PC-3 (cell line): ENCODE data around the gene MSMO1. TPM values are rescaled to one million over a fixed set of nuclear protein-coding genes. Genes with fewer than 3 reads are reported as not detected.

Experiments used
- ATAC-seq: fragments of 200-7000 bp; cut with Tn5 transposase; 2 replicates; pipeline ENCODE4 v1.9.1; 2020; ENCODE audit warnings: mild to moderate bottlenecking, moderate library complexity
- BruUV-seq: library from RNA; stranded (reverse); fragments of 400-500 nt; replicated peaks from 2 replicates; lab custom pipeline; 2021; lab: Mats Ljungman, UMichigan
- CTCF ChIA-PET: fragments of 300-600 bp; sonication (Branson Sonifier 250); formaldehyde crosslinking; loops from one replicate; lab custom pipeline; 2022; ENCODE audit warnings: antibody characterized with exemption; lab: Charles Lee
- POLR2A ChIA-PET: fragments of 300-600 bp; sonication (Branson Sonifier 250); formaldehyde crosslinking; loops from one replicate; lab custom pipeline; 2022; ENCODE audit warnings: antibody characterized with exemption; ENCODE audit not compliant: unreplicated experiment; lab: Charles Lee
- DNase-seq: peaks from one replicate; pipeline ENCODE4 v3.0.0-alpha.2; 2015
- H2AFZ ChIP-seq: fragments of 300-600 bp; sonication (generic); 2 replicates; pipeline ENCODE4 v1.6.0; 2016; ENCODE audit warnings: antibody characterized with exemption, low read length
- H3F3A ChIP-seq: fragments of 300-600 bp; sonication (generic); one replicate; pipeline ENCODE4 v1.6.0; 2017; ENCODE audit warnings: antibody characterized with exemption, low read length, control low read depth, mild to moderate bottlenecking; ENCODE audit not compliant: unreplicated experiment
- H3K27ac ChIP-seq: fragments of 300-600 bp; sonication (generic); 2 replicates; pipeline ENCODE4 v1.5.1; 2016; ENCODE audit warnings: mild to moderate bottlenecking, low read length
- H3K27me3 ChIP-seq: fragments of 300-600 bp; sonication (generic); 2 replicates; pipeline ENCODE4 v1.6.1; 2016; ENCODE audit warnings: low read length, mixed read lengths
- H3K36me3 ChIP-seq: fragments of 300-600 bp; sonication (generic); 2 replicates; pipeline ENCODE4 v1.6.1; 2016; ENCODE audit warnings: low read depth, mixed run types, low read length, mixed read lengths
- H3K4me1 ChIP-seq: fragments of 300-600 bp; sonication (generic); 2 replicates; pipeline ENCODE4 v1.5.1; 2016; ENCODE audit warnings: low read length; ENCODE audit not compliant: insufficient read depth
- H3K4me2 ChIP-seq: fragments of 300-600 bp; sonication (generic); 2 replicates; pipeline ENCODE4 v1.6.0; 2016; ENCODE audit warnings: low read length
- H3K4me3 ChIP-seq: fragments of 300-600 bp; sonication (generic); 2 replicates; pipeline ENCODE4 v1.5.1; 2016; ENCODE audit warnings: mild to moderate bottlenecking, low read length, mixed read lengths
- H3K79me2 ChIP-seq: fragments of 300-600 bp; sonication (generic); 2 replicates; pipeline ENCODE4 v1.6.1; 2017; ENCODE audit warnings: low read length, mixed read lengths
- H3K9ac ChIP-seq: fragments of 300-600 bp; sonication (generic); 2 replicates; pipeline ENCODE4 v1.6.0; 2016; ENCODE audit warnings: mild to moderate bottlenecking, low read length
- H3K9me2 ChIP-seq: fragments of 300-600 bp; sonication (generic); replicated peaks from 2 replicates; pipeline ENCODE4 v1.6.1; 2016; ENCODE audit warnings: mixed run types, low read length, mixed read lengths
- H3K9me3 ChIP-seq: fragments of 300-600 bp; sonication (generic); 2 replicates; pipeline ENCODE4 v1.6.1; 2016; ENCODE audit warnings: low read length, mixed read lengths
- H4K20me1 ChIP-seq: fragments of 300-600 bp; sonication (generic); 2 replicates; pipeline ENCODE4 v1.6.1; 2016; ENCODE audit warnings: low read length, mixed read lengths
- CTCF ChIP-seq: fragments of 300-600 bp; sonication (generic); conservative IDR thresholded peaks from 2 replicates; pipeline ENCODE4 v1.5.1; 2017; ENCODE audit warnings: antibody characterized with exemption, low read depth, mild to moderate bottlenecking, low read length
- EZH2 ChIP-seq: fragments of 300-600 bp; sonication (generic); IDR thresholded peaks from one replicate; pipeline ENCODE4 v1.6.1; 2017; ENCODE audit warnings: antibody characterized with exemption, mild to moderate bottlenecking, low read length; ENCODE audit not compliant: unreplicated experiment
- EZH2phosphoT487 ChIP-seq: fragments of 300-600 bp; sonication (generic); IDR thresholded peaks from 2 replicates; pipeline ENCODE4 v1.6.1; 2018; ENCODE audit warnings: mild to moderate bottlenecking, antibody characterized with exemption, low read length, borderline replicate concordance
- intact Hi-C: fragments of 100-400 bp; cut with micrococcal nuclease; formaldehyde crosslinking; loops from 2 replicates; pipeline ENCODE4 v1.9.0; 2023
- total RNA-seq: library from RNA; depleted of rRNA; stranded (reverse); fragments of >200 nt; gene quantifications from 2 replicates; pipeline ENCODE4 v1.2.3, GENCODE V29; 2014

MSMO1 gene
- total RNA-seq, 1 experiment from 2014 or later, result 37.6 TPM

- Histone ChIP-seq H4K20me1 (no peaks in the 10 kb centered on the region), H3K4me2 (no peak overlapping the region), H2AFZ (no peak overlapping the region), H3K4me3 (no peak overlapping the region), H3K4me1 (no peaks in the 10 kb centered on the region), H3K9me2 (no peaks in the 10 kb centered on the region), H3K9me3 (no peaks in the 10 kb centered on the region), H3K79me2 (no peaks in the 10 kb centered on the region), H3F3A (no peaks in the 10 kb centered on the region), H3K9ac (no peak overlapping the region), H3K27me3 (no peaks in the 10 kb centered on the region), H3K27ac (no peak overlapping the region), H3K36me3 (no peaks in the 10 kb centered on the region)
- BruUV-seq, result no TSS peak
- intact Hi-C loops, result no loop called here
- TF ChIP-seq EZH2, result no peak
- ATAC-seq, result no peak
- DNase-seq, result no peak
- ChIA-PET CTCF (interaction anchor here (0.6 kb wide), 1 partner anchor 66 kb away, joined by 3 read pairs; no protein-coding TSS in a partner anchor), POLR2A (no interaction called here)
Observed at GRCh38 chr4:165368114-165368513, 40.6 kb downstream of the MSMO1 start.

- Histone ChIP-seq H3K9ac (no peak overlapping the region), H3K27me3 (no peaks in the 10 kb centered on the region), H4K20me1 (no peaks in the 10 kb centered on the region), H3K4me1 (no peaks in the 10 kb centered on the region), H3K27ac (no peak overlapping the region), H3K9me3 (no peaks in the 10 kb centered on the region), H3K79me2 (no peaks in the 10 kb centered on the region), H2AFZ (no peak overlapping the region), H3K36me3 (no peaks in the 10 kb centered on the region), H3K9me2 (no peaks in the 10 kb centered on the region), H3K4me3 (no peak overlapping the region), H3K4me2 (no peak overlapping the region), H3F3A (no peaks in the 10 kb centered on the region)
- intact Hi-C loops, result no loop called here
- CTCF ChIA-PET, result no interaction called here
- TF ChIP-seq CTCF, result no peak
- TF ChIP-seq EZH2phosphoT487, result no peak
- no peak for TF ChIP-seq EZH2
- DNase-seq (no peak), ATAC-seq (no peak)
- BruUV-seq, result no TSS peak
- POLR2A ChIA-PET, result no interaction called here
Observed at GRCh38 chr4:165368567-165368966, 41.1 kb downstream of the MSMO1 start.

- no TSS peak for BruUV-seq
- DNase-seq, result peak; percentile 49
- H4K20me1 ChIP-seq, result no peaks in the 10 kb centered on the region
- no peak overlapping the region for H3K4me3 ChIP-seq
- POLR2A ChIA-PET, result no interaction called here
- intact Hi-C loops, result no loop called here
- no peak overlapping the region for H3K4me2 ChIP-seq
- no peaks in the 10 kb centered on the region for H3K36me3 ChIP-seq
- H3K79me2 ChIP-seq, result no peaks in the 10 kb centered on the region
- H3K9me2 ChIP-seq, result no peaks in the 10 kb centered on the region
- H3K9ac ChIP-seq, result no peak overlapping the region
- CTCF ChIA-PET, result no interaction called here
- H3K9me3 ChIP-seq, result no peaks in the 10 kb centered on the region
- TF ChIP-seq EZH2, result no peak
- no peak for TF ChIP-seq CTCF
- no peak for TF ChIP-seq EZH2phosphoT487
- H3K4me1 ChIP-seq, result no peaks in the 10 kb centered on the region
- no peak overlapping the region for H2AFZ ChIP-seq
- no peak overlapping the region for H3K27ac ChIP-seq
- no peak for ATAC-seq
- H3K27me3 ChIP-seq, result no peaks in the 10 kb centered on the region
- no peaks in the 10 kb centered on the region for H3F3A ChIP-seq
Observed at GRCh38 chr4:165369522-165369921, 42.1 kb downstream of the MSMO1 start.
